T-helper 2 cell treated with Interferon-gamma antibody and Interleukin-4, amounts not matched to agents 100 ng/mL and 5 ng/mL, for 36 hours (primary cell): Measurements from ENCODE around the gene DESI1. TPM values are rescaled to one million over a fixed set of nuclear protein-coding genes. Genes with fewer than 3 reads are reported as not detected.
"Not testable (repeated sequence)": the region's sequence is repeated elsewhere in the genome, so short reads cannot be mapped to it uniquely, and the experiment has no call there.

Source experiments
- intact Hi-C: fragments of 100-400 bp; cut with micrococcal nuclease; formaldehyde crosslinking; loops from one replicate; pipeline ENCODE4 v1.15.1; 2023
- total RNA-seq: library from RNA; stranded (reverse); gene quantifications from 2 replicates; pipeline ENCODE4 v1.2.3, GENCODE V29; 2022

DESI1 gene
- total RNA-seq, 1 donor from 2014 or later: 46.7 TPM

DNA sequence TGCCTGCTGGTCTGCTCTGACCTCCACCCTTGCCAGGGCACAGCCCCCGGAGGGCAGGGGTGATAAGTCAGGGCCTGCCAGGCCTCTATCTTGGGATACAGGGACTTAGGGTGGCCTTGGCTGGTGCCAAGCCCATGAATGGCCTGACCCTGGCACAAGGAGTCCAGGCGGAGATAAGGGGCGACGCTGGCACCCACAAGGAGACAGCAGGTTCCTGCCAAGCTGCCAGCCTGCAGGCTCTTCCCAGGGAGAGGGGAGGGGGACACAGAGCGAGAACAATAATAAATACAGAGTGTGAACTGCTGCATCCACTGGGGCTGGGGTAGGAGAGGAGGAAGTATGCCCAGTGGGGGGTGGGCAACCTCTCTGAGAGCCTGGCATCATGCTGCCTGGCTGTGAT lies 59.1 kb downstream of the DESI1 start:
- intact Hi-C loops: no loop called here

DNA sequence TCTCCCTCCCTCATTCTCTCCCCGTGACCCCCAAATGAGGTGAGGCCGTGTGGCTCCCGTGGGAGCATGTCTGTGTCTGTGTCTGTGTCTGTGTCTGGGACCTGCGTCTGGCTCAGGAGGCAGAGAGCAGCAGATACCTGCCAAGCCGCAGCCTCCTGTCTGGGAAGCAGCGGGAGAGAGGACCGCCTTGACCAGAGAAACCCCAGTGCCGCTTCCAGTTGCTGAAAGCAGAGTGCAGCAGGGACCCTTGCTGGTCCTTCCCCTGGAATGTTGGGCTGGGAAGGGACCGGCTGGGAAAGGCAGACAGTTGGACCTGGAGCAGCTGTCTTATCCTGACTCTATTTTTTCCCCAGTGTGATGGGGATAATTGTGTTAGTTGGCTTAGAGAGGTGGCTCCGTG lies 59.5 kb downstream of the DESI1 start:
- intact Hi-C loops: no loop called here

- intact Hi-C loops: no loop called here
Measured at GRCh38 chr22:41560095-41560471, 60.8 kb downstream of the DESI1 start.

- intact Hi-C loops: not testable (repeated sequence)
Measured at GRCh38 chr22:41558241-41558630, 62.6 kb downstream of the DESI1 start.

DNA sequence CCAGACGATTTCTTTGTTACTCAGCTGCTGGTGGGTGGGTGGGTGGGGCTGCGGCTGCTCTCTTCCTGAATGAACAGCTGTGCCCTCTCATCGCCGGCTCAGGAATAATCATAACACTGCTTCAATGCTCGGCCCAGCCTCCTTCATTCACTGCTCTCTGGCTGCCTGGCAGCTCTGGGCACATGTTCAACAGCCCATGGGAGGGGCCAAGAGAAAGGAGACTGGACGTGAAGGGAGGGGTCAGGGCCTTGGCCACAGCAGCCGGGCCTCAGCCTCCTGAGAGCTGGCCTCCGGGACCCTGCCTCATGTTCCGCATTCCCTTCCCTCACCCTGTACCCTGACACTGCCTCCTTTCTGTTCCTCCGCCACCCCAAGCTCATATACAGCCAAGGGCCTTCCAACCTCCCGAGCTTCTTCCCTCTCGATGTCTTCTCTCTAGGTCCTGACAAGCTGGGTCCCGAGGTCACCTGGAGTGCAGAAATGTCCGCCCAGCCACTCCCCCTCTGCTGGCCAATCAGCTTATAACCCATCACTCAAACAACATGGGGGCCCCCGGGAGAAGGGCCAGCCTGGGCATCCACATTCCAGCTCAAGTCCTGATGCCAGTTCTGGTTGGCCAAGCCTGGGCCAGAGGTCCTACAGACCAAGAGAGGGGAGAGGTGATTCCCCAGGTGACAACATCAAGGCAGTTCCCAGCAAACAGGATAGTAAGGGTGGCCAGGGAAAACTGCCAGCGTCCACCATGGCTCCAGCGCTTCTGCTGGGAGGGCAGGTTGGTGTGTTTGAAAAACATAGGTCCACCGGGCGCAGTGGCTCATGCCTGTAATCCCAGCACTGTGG lies 63.2 kb downstream of the DESI1 start:
- intact Hi-C loops: no loop called here

GRCh38 chr22:41556561-41556960 lies 64.3 kb downstream of the DESI1 start:
- intact Hi-C loops: no loop called here

DNA sequence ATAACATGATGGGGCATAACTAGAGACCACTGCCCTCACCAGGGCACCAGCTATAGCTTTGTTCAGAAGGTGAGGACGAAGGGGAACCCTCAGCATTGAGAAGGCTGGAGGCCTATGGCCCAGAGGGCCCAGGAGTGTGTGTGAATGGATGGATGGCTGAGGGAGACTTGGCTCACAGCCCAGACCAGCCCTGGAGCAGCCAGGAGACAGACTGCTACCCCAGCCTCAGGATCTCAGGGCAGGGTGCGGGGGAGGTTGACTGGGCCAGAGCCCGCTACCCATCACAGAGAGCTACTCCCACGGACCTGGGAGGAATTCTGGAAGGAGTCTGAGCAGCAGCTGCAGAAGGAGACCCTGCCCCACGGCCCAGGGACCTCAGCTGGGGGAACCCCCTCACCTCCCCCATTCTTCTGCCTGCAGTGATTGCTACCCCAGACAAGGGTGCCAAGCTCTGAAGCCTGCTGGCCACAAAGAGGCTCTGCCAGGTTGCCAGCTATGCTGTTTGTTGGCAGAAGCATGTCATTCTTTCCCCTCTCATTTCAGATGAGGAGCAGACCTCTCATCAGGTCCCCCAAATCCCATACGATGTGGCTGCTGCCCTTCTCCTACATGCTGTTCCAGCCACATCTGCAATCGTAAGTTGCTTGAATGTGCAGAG lies 65.4 kb downstream of the DESI1 start:
- intact Hi-C loops: no loop called here

GRCh38 chr22:41551877-41552582 lies 68.8 kb downstream of the DESI1 start:
- intact Hi-C loops: no loop called here

DNA sequence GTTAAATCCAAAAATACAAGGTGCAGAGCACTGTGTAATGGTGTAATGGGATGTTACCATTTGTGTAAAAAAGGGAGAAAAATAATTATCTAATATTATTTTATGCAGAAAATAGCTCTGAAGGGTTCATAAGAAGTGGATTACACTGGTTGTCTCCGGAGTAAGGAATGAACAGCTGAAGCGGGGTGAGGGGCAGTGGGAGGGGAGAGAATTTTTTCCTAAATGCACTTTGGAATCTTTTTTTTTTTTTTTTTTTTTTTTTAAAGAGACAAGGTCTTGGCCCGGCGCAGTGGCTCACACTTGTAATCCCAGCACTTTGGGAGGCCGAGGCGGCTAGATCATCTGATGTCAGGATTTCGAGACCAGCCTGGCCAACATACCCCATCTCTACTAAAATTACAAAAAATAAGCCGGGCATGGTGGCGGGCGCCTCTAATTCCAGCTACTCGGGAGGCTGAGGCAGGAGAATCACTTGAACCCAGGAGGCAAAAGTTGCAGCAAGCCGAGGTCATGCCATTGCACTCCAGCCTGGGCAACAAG lies 69.8 kb downstream of the DESI1 start:
- intact Hi-C loops: no loop called here

- intact Hi-C loops: no loop called here
Measured at GRCh38 chr22:41548830-41549211, 72.0 kb downstream of the DESI1 start.

Other genes with a start within 250 kb of the DESI1 start
- gene TEF, start 239.1 kb downstream of the DESI1 start, total RNA-seq: 3.0 and 3.3 TPM in 2 replicates
- gene TOB2, start 174.2 kb downstream of the DESI1 start, total RNA-seq: 30.8 and 32.7 TPM in 2 replicates
- gene PHF5A, start 152.4 kb downstream of the DESI1 start, total RNA-seq: 61.7 and 72.6 TPM in 2 replicates
- gene ACO2, start 151.9 kb downstream of the DESI1 start, total RNA-seq: 82.6 and 87.8 TPM in 2 replicates
- 29.5 and 30.5 TPM in 2 replicates for gene POLR3H, start 76.6 kb downstream of the DESI1 start, total RNA-seq
- gene CSDC2, start 60.0 kb downstream of the DESI1 start, total RNA-seq: not detected in 2 replicates
- gene PMM1, start 31.2 kb downstream of the DESI1 start, total RNA-seq: 26.2 and 29.9 TPM in 2 replicates
- gene XRCC6, start 252 bp upstream of the DESI1 start, total RNA-seq: 323 and 325 TPM in 2 replicates
- 200 and 215 TPM in 2 replicates for gene SNU13, start 67.8 kb upstream of the DESI1 start, total RNA-seq
- gene MEI1, start 78.5 kb upstream of the DESI1 start, total RNA-seq: 31.8 and 37.0 TPM in 2 replicates
- 16.7 and 18.4 TPM in 2 replicates for gene CCDC134, start 179.6 kb upstream of the DESI1 start, total RNA-seq
- 131 and 132 TPM in 2 replicates for gene SREBF2, start 212.1 kb upstream of the DESI1 start, total RNA-seq